HG03575 (cell line): ENCODE measurements around the gene ACADL.

Source experiments
- ATAC-seq: cut with Tn5 transposase; IDR thresholded peaks from one replicate; pipeline ENCODE4 v1.9.1; 2021; ENCODE audit not compliant: unreplicated experiment, insufficient number of reproducible peaks, low FRiP score; ENCODE audit errors: extremely low read depth

The ACADL gene

GRCh38 chr2:210224941-210225672 is at the start of gene ACADL:
Gene ACADL, minus strand, starts transcription at chr2:210225447. Its CDS starts 184 bp downstream, at chr2:210225263.
- ATAC-seq, result no peak

- no peak for ATAC-seq
These were observed 46.1 kb upstream of the ACADL start for GRCh38 chr2:210271300-210271699.

GRCh38 chr2:210269148-210269547 is 43.9 kb upstream of the ACADL start:
- ATAC-seq, result no peak

GRCh38 chr2:210268281-210268680 is 43.0 kb upstream of the ACADL start:
- no peak for ATAC-seq

- ATAC-seq, result no peak
These were observed 42.5 kb upstream of the ACADL start for GRCh38 chr2:210267698-210268097.

GRCh38 chr2:210264282-210264681 is 39.0 kb upstream of the ACADL start:
- ATAC-seq, result no peak

- ATAC-seq, result no peak
These were observed 38.6 kb upstream of the ACADL start for GRCh38 chr2:210263841-210264240.

- no peak for ATAC-seq
These were observed 36.8 kb upstream of the ACADL start for GRCh38 chr2:210262036-210262435.

- no peak for ATAC-seq
These were observed 34.4 kb upstream of the ACADL start for GRCh38 chr2:210259687-210260086.

- no peak for ATAC-seq
These were observed 27.7 kb upstream of the ACADL start for GRCh38 chr2:210252699-210253606.

- no peak for ATAC-seq
These were observed 25.4 kb upstream of the ACADL start for GRCh38 chr2:210250622-210251021.

- ATAC-seq, result no peak
These were observed 8.2 kb upstream of the ACADL start for GRCh38 chr2:210233487-210233886.

GRCh38 chr2:210230984-210231383 is 5.7 kb upstream of the ACADL start:
- no peak for ATAC-seq

GRCh38 chr2:210230518-210230917 is 5.3 kb upstream of the ACADL start:
- no peak for ATAC-seq

- ATAC-seq, result no peak
These were observed 3.3 kb upstream of the ACADL start for GRCh38 chr2:210228586-210228985.

GRCh38 chr2:210227290-210228088 is 2.2 kb upstream of the ACADL start:
- no peak for ATAC-seq

GRCh38 chr2:210226223-210226622 is 976 bp upstream of the ACADL start:
- no peak for ATAC-seq

GRCh38 chr2:210224591-210224940 is 681 bp downstream of the ACADL start:
- ATAC-seq, result no peak

GRCh38 chr2:210215120-210215519 is 10.1 kb downstream of the ACADL start:
- ATAC-seq, result no peak
